Breast epithelium (tissue), 4 donors: ENCODE results near the gene PCF11. TPM values are rescaled to one million over a fixed set of nuclear protein-coding genes. Genes with fewer than 3 reads are reported as not detected.

ENCODE experiments used
- DNase-seq, 2 donors: peaks; one replicate each; pipeline ENCODE4 v3.0.0-alpha.2; 2019; ENCODE audit warnings: low spot score in 2 of 2
- H3K27ac ChIP-seq, 2 donors: fragments of 200-600 bp; sonication (generic) in 1 of 2; one replicate each; pipeline ENCODE4 v1.5.1; 2016 to 2019; ENCODE audit warnings: mild to moderate bottlenecking in 1 of 2
- H3K27me3 ChIP-seq, 2 donors: fragments of 200-600 bp; sonication (generic) in 1 of 2; one replicate each; pipeline versions ENCODE4 v1.5.1 to v1.6.0; 2017 to 2019; ENCODE audit warnings: control low read depth in 1 of 2, mild to moderate bottlenecking in 1 of 2
- H3K36me3 ChIP-seq: fragments of 200-600 bp; one replicate; pipeline ENCODE4 v1.5.1; 2019
- H3K4me1 ChIP-seq, 2 donors: fragments of 200-600 bp; sonication (generic); one replicate each; pipeline ENCODE4 v1.5.1; 2016 to 2019; ENCODE audit warnings: control low read depth in 1 of 2
- H3K4me3 ChIP-seq, 3 donors: fragments of 200-600 bp; sonication (generic); 1 replicate in 2 of 3; 2 replicates in 1 of 3; pipeline ENCODE4 v1.5.1; 2016 to 2019; ENCODE audit warnings: mild to moderate bottlenecking in 3 of 3, moderate library complexity in 2 of 3
- H3K9me3 ChIP-seq, 2 donors: fragments of 200-600 bp; sonication (generic) in 1 of 2; one replicate each; pipeline ENCODE4 v1.5.1; 2016 to 2019; ENCODE audit warnings: control low read depth in 1 of 2
- POLR2A ChIP-seq: fragments of 450-650 bp; IDR thresholded peaks from one replicate; pipeline ENCODE4 v1.6.1; 2016; ENCODE audit warnings: antibody characterized with exemption, mild to moderate bottlenecking, moderate library complexity
- POLR2AphosphoS5 ChIP-seq, 3 donors: sonication (generic); formaldehyde crosslinking; IDR thresholded peaks; one replicate each; pipeline ENCODE4 v1.6.1; 2017; ENCODE audit warnings: antibody characterized with exemption in 3 of 3
- intact Hi-C: fragments of 100-400 bp; cut with DNase I; formaldehyde crosslinking; loops from one replicate; pipeline ENCODE4 v1.15.1; 2023; ENCODE audit warnings: low total_unique reads
- total RNA-seq, 3 donors: library from RNA; depleted of rRNA; stranded (reverse); fragments of >200 nt; gene quantifications; one replicate each; pipeline ENCODE4 v1.1.0, GENCODE V29; 2016
- TF ChIP-seq, protein P1 (sequence below), 3 donors: fragments of 450-650 bp; IDR thresholded peaks; one replicate each; pipeline ENCODE4 v1.5.1; 2016 to 2017; ENCODE audit warnings: antibody characterized with exemption in 3 of 3, mild to moderate bottlenecking in 3 of 3, moderate library complexity in 3 of 3

PCF11 gene
- total RNA-seq, 3 donors from 2014 or later: 78.7 to 133 (median 130) TPM

DNA sequence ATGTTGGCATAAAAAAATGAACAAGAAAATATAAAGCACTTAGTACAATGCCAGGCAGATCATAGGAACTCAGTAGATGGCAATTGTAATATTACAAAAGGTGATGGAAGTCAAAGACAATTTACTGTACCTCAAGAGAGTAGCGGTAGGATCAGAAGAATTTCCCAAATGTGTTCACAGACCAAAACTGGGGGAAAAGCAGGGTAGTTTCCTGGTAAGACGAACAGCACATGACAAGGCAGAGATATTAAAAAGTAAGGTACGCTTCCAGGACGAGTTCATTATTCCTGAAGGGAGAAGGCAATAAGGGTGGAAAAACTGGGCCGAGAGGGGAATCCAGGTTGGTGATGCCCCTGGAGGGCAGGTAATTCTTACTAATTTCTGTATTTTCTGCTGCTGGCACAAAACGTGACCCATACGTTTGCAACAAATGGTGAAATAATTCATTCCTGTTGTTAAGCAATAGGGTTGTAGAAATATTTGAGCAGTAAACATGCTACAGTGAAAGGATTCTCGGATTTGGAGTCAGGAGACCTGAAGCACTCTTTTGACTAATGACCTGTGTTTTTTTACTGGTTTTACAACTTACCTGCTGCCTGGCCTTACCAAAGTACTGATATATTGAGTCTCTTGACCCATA, 35.8 kb downstream of the PCF11 start:
- Histone ChIP-seq H3K27ac (peak overlapping the region; percentile 97), H3K4me1 (peaks cover 0 to 17% of the 10 kb centered on the region in 2 donors), H3K4me3 (peak overlapping the region; percentile 75 to 89 (median 88)), H3K27me3 (no peaks in the 10 kb centered on the region), H3K9me3 (no peaks in the 10 kb centered on the region), H3K36me3 (no peaks in the 10 kb centered on the region)
- no peak for DNase-seq
- TF ChIP-seq POLR2A (no peak), POLR2AphosphoS5 (IDR thresholded peaks at IDR 0.05) (no peak)
- TF ChIP-seq, protein P1, sequence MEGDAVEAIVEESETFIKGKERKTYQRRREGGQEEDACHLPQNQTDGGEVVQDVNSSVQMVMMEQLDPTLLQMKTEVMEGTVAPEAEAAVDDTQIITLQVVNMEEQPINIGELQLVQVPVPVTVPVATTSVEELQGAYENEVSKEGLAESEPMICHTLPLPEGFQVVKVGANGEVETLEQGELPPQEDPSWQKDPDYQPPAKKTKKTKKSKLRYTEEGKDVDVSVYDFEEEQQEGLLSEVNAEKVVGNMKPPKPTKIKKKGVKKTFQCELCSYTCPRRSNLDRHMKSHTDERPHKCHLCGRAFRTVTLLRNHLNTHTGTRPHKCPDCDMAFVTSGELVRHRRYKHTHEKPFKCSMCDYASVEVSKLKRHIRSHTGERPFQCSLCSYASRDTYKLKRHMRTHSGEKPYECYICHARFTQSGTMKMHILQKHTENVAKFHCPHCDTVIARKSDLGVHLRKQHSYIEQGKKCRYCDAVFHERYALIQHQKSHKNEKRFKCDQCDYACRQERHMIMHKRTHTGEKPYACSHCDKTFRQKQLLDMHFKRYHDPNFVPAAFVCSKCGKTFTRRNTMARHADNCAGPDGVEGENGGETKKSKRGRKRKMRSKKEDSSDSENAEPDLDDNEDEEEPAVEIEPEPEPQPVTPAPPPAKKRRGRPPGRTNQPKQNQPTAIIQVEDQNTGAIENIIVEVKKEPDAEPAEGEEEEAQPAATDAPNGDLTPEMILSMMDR (IDR thresholded peaks at IDR 0.05): no peak
- intact Hi-C loops: no loop called here

DNA sequence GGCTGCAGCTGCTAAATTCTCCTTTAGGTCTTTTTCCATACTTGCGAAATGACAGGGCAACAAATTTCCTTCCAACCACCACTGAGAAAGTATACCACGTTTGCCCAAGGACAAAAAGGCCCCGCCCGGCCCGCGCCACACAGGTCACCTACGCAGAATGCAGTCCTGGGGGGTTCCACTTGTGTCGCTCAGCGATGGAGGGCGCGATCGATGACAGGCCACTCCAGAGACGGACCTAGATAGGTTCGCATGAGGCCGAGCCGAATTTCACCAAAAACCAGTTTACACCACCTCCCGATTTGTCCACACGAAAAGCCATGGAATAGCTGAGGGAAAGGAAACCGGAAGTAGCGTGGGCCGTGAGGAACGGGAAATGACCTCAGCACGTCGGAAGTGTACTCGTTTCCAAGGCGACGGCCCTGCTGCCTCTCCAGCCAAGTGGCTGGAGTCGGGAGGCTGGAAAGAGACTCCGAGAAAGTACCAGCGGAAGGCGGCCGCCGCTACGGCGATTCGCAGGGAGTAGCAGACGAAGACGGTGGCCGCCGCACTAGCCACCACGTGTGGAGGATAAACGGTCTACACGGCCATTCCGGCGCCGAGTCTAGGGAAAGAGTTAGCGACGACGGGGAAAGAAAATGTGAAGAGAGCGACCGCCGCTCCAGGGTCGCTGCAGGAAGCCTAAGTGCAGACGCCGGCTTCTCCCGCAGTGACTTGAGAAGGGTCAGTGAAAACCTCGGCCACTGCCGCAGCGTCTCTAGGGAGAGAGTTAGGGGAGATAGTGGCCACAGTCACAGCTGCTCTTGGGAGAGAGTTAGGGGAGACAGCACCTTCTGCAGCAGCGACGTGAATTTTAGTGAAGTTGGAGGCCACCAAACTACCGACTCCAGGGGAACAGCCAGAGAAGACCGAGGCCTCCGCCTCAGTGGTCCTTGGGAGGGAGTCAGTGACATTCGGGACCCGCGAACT, 36.7 kb downstream of the PCF11 start, which contains the start of gene ANKRD42:
ANKRD42 (plus strand) TSS at position 398 of the 966 bp plus-strand sequence. CDS start 959 bp downstream, outside the sequence.
- Histone ChIP-seq H3K4me3 (peak within 1 kb of the TSS; percentile 75 to 89 (median 88)), H3K9me3 (no peaks in the 10 kb centered on the region), H3K36me3 (no peaks in the 10 kb centered on the region), H3K4me1 (peaks cover 0 to 17% of the 10 kb centered on the region in 2 donors), H3K27me3 (no peaks in the 10 kb centered on the region), H3K27ac (peak within 1 kb of the TSS; percentile 97)
- DNase-seq: peak; percentile 91 to 92
- intact Hi-C loops: no loop called here
- TF ChIP-seq, protein P1 (IDR thresholded peaks at IDR 0.05): peak in 1 of 3 donors; percentile 28
- peak; percentile 96 to 99 (median 97) for TF ChIP-seq POLR2AphosphoS5 (IDR thresholded peaks at IDR 0.05)
- peak; percentile 76 for TF ChIP-seq POLR2A

DNA sequence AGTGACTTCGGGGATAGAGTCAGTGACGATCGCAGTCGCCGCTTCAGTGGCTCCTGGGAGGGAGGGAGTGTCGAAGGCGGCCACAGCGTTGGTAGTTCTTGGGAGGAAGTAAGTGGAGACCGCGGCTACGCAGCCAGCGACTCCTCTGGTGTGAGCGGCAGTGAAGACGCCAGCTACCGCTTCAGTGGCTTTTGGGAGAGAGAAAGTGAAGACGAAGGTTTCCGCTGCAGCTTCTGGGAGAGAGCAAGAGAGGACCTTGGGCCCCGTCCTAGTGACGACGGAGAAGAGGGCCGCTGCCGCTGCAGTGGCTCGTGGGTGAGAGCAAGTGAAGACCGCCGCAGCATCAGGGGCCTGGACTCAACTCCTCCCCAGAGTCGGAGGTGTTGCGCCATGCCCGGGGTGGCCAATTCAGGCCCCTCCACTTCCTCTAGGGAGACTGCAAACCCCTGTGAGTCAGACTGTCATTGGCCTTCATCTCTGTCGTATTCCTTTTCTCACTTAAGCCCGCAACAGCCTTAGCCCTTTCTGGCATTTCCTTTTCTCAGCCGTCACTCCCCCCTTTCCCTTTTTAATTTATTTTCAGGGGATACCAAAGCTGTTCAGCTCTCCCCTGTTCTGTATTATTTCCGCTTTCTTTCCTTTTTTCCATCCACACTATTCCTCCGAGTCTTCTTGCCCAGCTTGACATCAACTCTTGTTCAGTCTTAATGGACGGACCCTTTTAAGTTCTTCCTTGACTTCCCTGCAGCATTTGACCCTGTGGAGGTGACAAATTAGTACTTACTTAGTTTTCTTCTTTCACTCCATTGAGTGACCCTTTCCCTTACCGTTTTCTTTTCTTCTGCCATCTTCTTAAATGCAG, 37.6 kb downstream of the PCF11 start:
- intact Hi-C loops: no loop called here
- H3K36me3 ChIP-seq: no peaks in the 10 kb centered on the region
- peak overlapping the region; percentile 75 to 89 (median 88) for H3K4me3 ChIP-seq
- H3K4me1 ChIP-seq: peaks cover 0 to 17% of the 10 kb centered on the region in 2 donors
- H3K27me3 ChIP-seq: no peaks in the 10 kb centered on the region
- TF ChIP-seq POLR2A (peak; percentile 54), POLR2AphosphoS5 (IDR thresholded peaks at IDR 0.05) (peak; percentile 35 to 89 (median 58))
- TF ChIP-seq, protein P1 (IDR thresholded peaks at IDR 0.05): no peak
- H3K9me3 ChIP-seq: no peaks in the 10 kb centered on the region
- H3K27ac ChIP-seq: peak overlapping the region; percentile 97
- DNase-seq: peak; percentile 47 to 59

DNA sequence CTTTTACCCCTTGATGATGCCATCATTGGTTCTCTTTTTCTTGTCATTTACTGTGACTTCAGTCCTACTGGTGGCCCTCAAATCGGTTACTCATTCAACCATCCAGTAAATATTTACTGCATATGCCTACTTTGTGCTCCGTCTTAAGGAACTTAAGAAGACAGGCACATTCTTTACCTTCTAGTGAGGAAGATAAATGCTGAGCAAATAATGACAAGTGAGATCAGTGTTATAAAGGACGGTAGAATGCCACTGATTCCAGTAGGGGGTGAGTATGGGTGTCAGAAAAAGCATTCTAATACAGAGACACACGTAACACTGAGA, 38.2 kb downstream of the PCF11 start:
- Histone ChIP-seq H3K27me3 (no peaks in the 10 kb centered on the region), H3K9me3 (no peaks in the 10 kb centered on the region), H3K36me3 (no peaks in the 10 kb centered on the region), H3K4me3 (peak overlapping the region; percentile 75 to 89 (median 88)), H3K27ac (peak overlapping the region; percentile 97), H3K4me1 (peaks cover 0 to 17% of the 10 kb centered on the region in 2 donors)
- TF ChIP-seq POLR2A (no peak), POLR2AphosphoS5 (IDR thresholded peaks at IDR 0.05) (no peak)
- TF ChIP-seq, protein P1 (IDR thresholded peaks at IDR 0.05): no peak
- intact Hi-C loops: no loop called here
- no peak for DNase-seq
